NCI-H2081 treated with DMSO at 0.1 percent for 48 hours (cell line): ENCODE data around the gene ADAMTS2.

ENCODE experiments used
- DNase-seq: peaks from one replicate; lab custom pipeline; 2025; lab: John Stamatoyannopoulos, UW

The ADAMTS2 gene

GRCh38 chr5:179139111-179139935 is 205.9 kb downstream of the ADAMTS2 start:
- DNase-seq, result no peak

- DNase-seq, result no peak
These were observed 206.7 kb downstream of the ADAMTS2 start for GRCh38 chr5:179138568-179138925.

GRCh38 chr5:179137643-179138567 is 207.4 kb downstream of the ADAMTS2 start:
- DNase-seq, result no peak

GRCh38 chr5:179137016-179137642 is 208.1 kb downstream of the ADAMTS2 start:
- no peak for DNase-seq

GRCh38 chr5:179135441-179136215 is 209.6 kb downstream of the ADAMTS2 start:
- no peak for DNase-seq

GRCh38 chr5:179135006-179135405 is 210.3 kb downstream of the ADAMTS2 start:
- DNase-seq, result no peak

- DNase-seq, result no peak
These were observed 210.8 kb downstream of the ADAMTS2 start for GRCh38 chr5:179134511-179134910.

GRCh38 chr5:179132586-179133355 is 212.5 kb downstream of the ADAMTS2 start:
- no peak for DNase-seq

- no peak for DNase-seq
These were observed 213.2 kb downstream of the ADAMTS2 start for GRCh38 chr5:179131886-179132585.

GRCh38 chr5:179131321-179131835 is 213.9 kb downstream of the ADAMTS2 start:
- no peak for DNase-seq

- no peak for DNase-seq
These were observed 215.1 kb downstream of the ADAMTS2 start for GRCh38 chr5:179130101-179130681.

GRCh38 chr5:179129607-179130071 is 215.6 kb downstream of the ADAMTS2 start:
- DNase-seq, result no peak

GRCh38 chr5:179128976-179129375 is 216.3 kb downstream of the ADAMTS2 start:
- no peak for DNase-seq

GRCh38 chr5:179128041-179128365 is 217.3 kb downstream of the ADAMTS2 start:
- no peak for DNase-seq

- no peak for DNase-seq
These were observed 217.9 kb downstream of the ADAMTS2 start for GRCh38 chr5:179127136-179128040.

- no peak for DNase-seq
These were observed 218.7 kb downstream of the ADAMTS2 start for GRCh38 chr5:179126506-179126991.

- no peak for DNase-seq
These were observed 219.3 kb downstream of the ADAMTS2 start for GRCh38 chr5:179125789-179126505.
